HEK293T (cell line): ENCODE results near the gene KAT5.
"Not testable (repeated sequence)": the region's sequence is repeated elsewhere in the genome, so short reads cannot be mapped to it uniquely, and the experiment has no call there.

ENCODE experiments used
- CTCF ChIA-PET: fragments of 350-600 bp; formaldehyde crosslinking; extraction: SDS; loops from one replicate; lab custom pipeline; 2021; ENCODE audit warnings: antibody characterized with exemption, inconsistent platforms; lab: Yijun Ruan, JAX
- POLR2A ChIA-PET: fragments of 350-600 bp; formaldehyde crosslinking; extraction: SDS; loops from one replicate; lab custom pipeline; 2020; ENCODE audit warnings: antibody characterized with exemption, inconsistent platforms; lab: Yijun Ruan, JAX
- DNase-seq: peaks from one replicate; pipeline ENCODE4 v3.0.0; 2012; ENCODE audit warnings: mixed read lengths; ENCODE audit errors: extremely low spot score
- ARNT ChIP-seq: fragments of 450-650 bp; IDR thresholded peaks from 2 replicates; pipeline ENCODE4 v1.6.1; 2017; ENCODE audit warnings: mild to moderate bottlenecking
- BHLHE40 ChIP-seq: fragments of 450-650 bp; IDR thresholded peaks from 2 replicates; pipeline ENCODE4 v1.6.1; 2016; ENCODE audit warnings: mild to moderate bottlenecking, moderate library complexity, borderline replicate concordance
- CTBP1 ChIP-seq: fragments of 450-650 bp; IDR thresholded peaks from 2 replicates; pipeline ENCODE4 v1.6.1; 2016; ENCODE audit warnings: borderline replicate concordance
- ELF4 ChIP-seq: fragments of 450-650 bp; IDR thresholded peaks from 2 replicates; pipeline ENCODE4 v1.6.1; 2017; ENCODE audit warnings: antibody characterized with exemption
- FOXA1 ChIP-seq: fragments of 450-650 bp; IDR thresholded peaks from 2 replicates; pipeline ENCODE4 v1.6.1; 2016; ENCODE audit warnings: mild to moderate bottlenecking
- FOXK2 ChIP-seq: fragments of 450-650 bp; IDR thresholded peaks from 2 replicates; pipeline ENCODE4 v1.6.1; 2016; ENCODE audit warnings: mild to moderate bottlenecking
- FOXM1 ChIP-seq: fragments of 450-650 bp; IDR thresholded peaks from 2 replicates; pipeline ENCODE4 v1.6.1; 2017; ENCODE audit warnings: mild to moderate bottlenecking, borderline replicate concordance
- HDGF ChIP-seq: fragments of 450-650 bp; IDR thresholded peaks from 2 replicates; pipeline ENCODE4 v1.6.1; 2017; ENCODE audit warnings: antibody characterized with exemption, borderline replicate concordance
- L3MBTL2 ChIP-seq: fragments of 450-650 bp; conservative IDR thresholded peaks from 2 replicates; pipeline ENCODE4 v1.6.1; 2016; ENCODE audit warnings: mild to moderate bottlenecking
- LEF1 ChIP-seq: fragments of 450-650 bp; IDR thresholded peaks from 2 replicates; pipeline ENCODE4 v1.6.1; 2017; ENCODE audit warnings: mild to moderate bottlenecking, borderline replicate concordance
- NFRKB ChIP-seq: fragments of 450-650 bp; IDR thresholded peaks from 2 replicates; pipeline ENCODE4 v1.6.1; 2016; ENCODE audit warnings: mild to moderate bottlenecking, moderate library complexity
- PKNOX1 ChIP-seq: fragments of 450-650 bp; IDR thresholded peaks from 2 replicates; pipeline ENCODE4 v1.6.1; 2016
- SP1 ChIP-seq: fragments of 450-650 bp; IDR thresholded peaks from 2 replicates; pipeline ENCODE4 v1.6.1; 2017
- SUZ12 ChIP-seq: fragments of 450-650 bp; IDR thresholded peaks from 2 replicates; pipeline ENCODE4 v1.6.1; 2016; ENCODE audit warnings: mild to moderate bottlenecking
- TARDBP ChIP-seq: fragments of 450-650 bp; IDR thresholded peaks from 2 replicates; pipeline ENCODE4 v1.6.1; 2016
- ZNF384 ChIP-seq: fragments of 450-650 bp; IDR thresholded peaks from 2 replicates; pipeline ENCODE4 v1.6.1; 2016

KAT5 gene

GRCh38 chr11:65764434-65764833, 52.4 kb downstream of the KAT5 start:
- ChIA-PET CTCF (interaction anchor here (0.9 kb wide), 1 partner anchor 15 kb away, joined by 3 read pairs; no protein-coding TSS in a partner anchor), POLR2A (interaction anchor here (0.8 to 1.2 kb wide), 2 partner anchors 9 to 52 kb away, joined by 3 to 4 read pairs; no protein-coding TSS in a partner anchor)
- DNase-seq = no peak
- TF ChIP-seq CTBP1 = no peak
- no peak for TF ChIP-seq FOXA1
- TF ChIP-seq SUZ12 = no peak
- TF ChIP-seq ELF4 = no peak
- no peak for TF ChIP-seq FOXM1
- no peak for TF ChIP-seq PKNOX1
- no peak for TF ChIP-seq BHLHE40
- TF ChIP-seq ZNF384 = no peak
- no peak for TF ChIP-seq HDGF

GRCh38 chr11:65766535-65766934, 54.5 kb downstream of the KAT5 start:
- CTCF ChIA-PET = interaction anchor here (1.1 kb wide), 1 partner anchor 13 kb away, joined by 7 read pairs; no protein-coding TSS in a partner anchor
- DNase-seq = no peak
- POLR2A ChIA-PET = no interaction called here
- TF ChIP-seq LEF1 = no peak
- TF ChIP-seq HDGF = no peak
- no peak for TF ChIP-seq L3MBTL2
- TF ChIP-seq FOXA1 = no peak
- no peak for TF ChIP-seq PKNOX1
- TF ChIP-seq FOXK2 = no peak
- no peak for TF ChIP-seq TARDBP
- no peak for TF ChIP-seq SP1
- no peak for TF ChIP-seq CTBP1
- TF ChIP-seq FOXM1 = no peak
- TF ChIP-seq BHLHE40 = no peak
- no peak for TF ChIP-seq NFRKB
- TF ChIP-seq ZNF384 = no peak
- no peak for TF ChIP-seq ELF4
- TF ChIP-seq ARNT = no peak
- no peak for TF ChIP-seq SUZ12

GRCh38 chr11:65767406-65767805, 55.4 kb downstream of the KAT5 start:
- no peak for DNase-seq
- CTCF ChIA-PET = interaction anchor here (0.9 to 1.1 kb wide), 2 partner anchors 13 kb away, joined by 4 to 7 read pairs; no protein-coding TSS in a partner anchor

GRCh38 chr11:65767806-65768205, 55.8 kb downstream of the KAT5 start:
- CTCF ChIA-PET = interaction anchor here (0.9 kb wide), 1 partner anchor 12 kb away, joined by 4 read pairs; no protein-coding TSS in a partner anchor
- DNase-seq = not testable (repeated sequence)
- POLR2A ChIA-PET = interaction anchor here (0.9 kb wide), 1 partner anchor 48 kb away, joined by 3 read pairs; no protein-coding TSS in a partner anchor

More at GRCh38 chr11:65767406-65767805, 55.4 kb downstream of the KAT5 start:
- POLR2A ChIA-PET = interaction anchor here (0.9 kb wide), 1 partner anchor 47 kb away, joined by 3 read pairs; no protein-coding TSS in a partner anchor
- TF ChIP-seq BHLHE40 (no peak), FOXM1 (no peak), FOXA1 (no peak), SUZ12 (no peak), LEF1 (no peak), NFRKB (no peak), SP1 (no peak), ZNF384 (no peak), TARDBP (no peak), HDGF (no peak), L3MBTL2 (no peak), ARNT (no peak), FOXK2 (no peak), PKNOX1 (no peak), CTBP1 (no peak), ELF4 (no peak)
